HEK293 (cell line): ENCODE results near the gene PRPF38B.
"Not testable (repeated sequence)": the region's sequence is repeated elsewhere in the genome, so short reads cannot be mapped to it uniquely, and the experiment has no call there.

Source experiments
- CTCF ChIA-PET: fragments of 350-600 bp; formaldehyde crosslinking; extraction: SDS; loops from one replicate; lab custom pipeline; 2021; ENCODE audit warnings: antibody characterized with exemption; lab: Yijun Ruan, JAX
- POLR2A ChIA-PET: fragments of 300-600 bp; formaldehyde crosslinking; extraction: SDS; loops from one replicate; lab custom pipeline; 2020; ENCODE audit warnings: antibody characterized with exemption, inconsistent platforms; lab: Yijun Ruan, JAX
- H3K27ac ChIP-seq: fragments of 200-500 bp; sonication (Bioruptor generic); 2 replicates; pipeline ENCODE4 v1.5.1; 2014; ENCODE audit warnings: low read depth, low read length, control low read depth, inconsistent platforms; ENCODE audit errors: extremely low read depth
- H3K36me3 ChIP-seq, 2 experiments: fragments of 200-500 bp in 1 of 2; sonication (Bioruptor generic) in 1 of 2; 1 replicate in 1 of 2; 2 replicates in 1 of 2; pipeline ENCODE4 v1.5.1; 2014 to 2017; ENCODE audit warnings: inconsistent platforms in 2 of 2, low read length in 2 of 2; ENCODE audit not compliant: control insufficient read depth in 2 of 2, insufficient read depth in 1 of 2
- H3K4me1 ChIP-seq: fragments of 200-500 bp; sonication (Bioruptor generic); 2 replicates; pipeline ENCODE4 v1.5.1; 2014; ENCODE audit warnings: mild to moderate bottlenecking, low read length, inconsistent platforms; ENCODE audit not compliant: control insufficient read depth, insufficient read depth
- H3K4me3 ChIP-seq: 2 replicates; pipeline ENCODE4 v1.5.1; 2011; ENCODE audit warnings: low read depth, mild to moderate bottlenecking, control low read depth, low read length, moderate library complexity
- H3K9me3 ChIP-seq: fragments of 200-500 bp; sonication (Bioruptor generic); 2 replicates; pipeline ENCODE4 v1.5.1; 2014; ENCODE audit warnings: low read depth, low read length, inconsistent platforms; ENCODE audit not compliant: control insufficient read depth, insufficient read depth
- GLI4 ChIP-seq: fragments of 450-650 bp; formaldehyde crosslinking; IDR thresholded peaks from 2 replicates; pipeline ENCODE4 v1.5.1; 2016; ENCODE audit warnings: missing biosample characterization, missing genetic modification characterization
- TCF7L2 ChIP-seq: IDR thresholded peaks from 2 replicates; pipeline ENCODE4 v1.6.1; 2011; ENCODE audit warnings: low read depth, mild to moderate bottlenecking, inconsistent platforms, low read length, moderate library complexity, borderline replicate concordance
- ZBTB11 ChIP-seq: fragments of 450-650 bp; formaldehyde crosslinking; conservative IDR thresholded peaks from 2 replicates; pipeline ENCODE4 v1.5.1; 2016; ENCODE audit warnings: low read depth, missing biosample characterization, missing genetic modification characterization
- ZNF112 ChIP-seq: fragments of 450-650 bp; formaldehyde crosslinking; IDR thresholded peaks from 2 replicates; pipeline ENCODE4 v1.5.0; 2017; ENCODE audit warnings: missing biosample characterization, missing genetic modification characterization
- ZNF2 ChIP-seq: fragments of 450-650 bp; formaldehyde crosslinking; IDR thresholded peaks from 2 replicates; pipeline ENCODE4 v1.5.1; 2016; ENCODE audit warnings: missing biosample characterization, missing genetic modification characterization
- ZNF404 ChIP-seq: fragments of 450-650 bp; formaldehyde crosslinking; IDR thresholded peaks from 2 replicates; pipeline ENCODE4 v1.5.1; 2017; ENCODE audit warnings: missing biosample characterization, missing genetic modification characterization
- ZNF518A ChIP-seq: fragments of 450-650 bp; formaldehyde crosslinking; conservative IDR thresholded peaks from 2 replicates; pipeline ENCODE4 v1.5.1; 2016; ENCODE audit warnings: low read depth, missing biosample characterization, missing genetic modification characterization
- ZNF677 ChIP-seq: fragments of 450-650 bp; IDR thresholded peaks from 2 replicates; pipeline ENCODE4 v1.5.0; 2018; ENCODE audit warnings: missing biosample characterization, mild to moderate bottlenecking, missing genetic modification characterization, moderate library complexity
- ZNF707 ChIP-seq: fragments of 450-650 bp; formaldehyde crosslinking; IDR thresholded peaks from 2 replicates; pipeline ENCODE4 v1.5.1; 2016; ENCODE audit warnings: missing biosample characterization, missing genetic modification characterization
- ZNF76 ChIP-seq: fragments of 450-650 bp; formaldehyde crosslinking; IDR thresholded peaks from 2 replicates; pipeline ENCODE4; 2016; ENCODE audit warnings: low read depth, missing biosample characterization, missing genetic modification characterization, borderline replicate concordance

The PRPF38B gene

GRCh38 chr1:108701176-108701849 is 9.2 kb downstream of the PRPF38B start (continued):
- TF ChIP-seq TCF7L2 (no peak), ZNF112 (tag by site-specific recombination) (no peak), ZNF76 (tag by site-specific recombination) (no peak)
- TF ChIP-seq, all 188 proteins: peak for 0

- CTCF ChIA-PET = interaction anchor here (0.6 to 1.3 kb wide), 3 partner anchors 14 to 197 kb away, joined by 3 read pairs; no protein-coding TSS in a partner anchor
Measured at GRCh38 chr1:108702109-108702508, 10.0 kb downstream of the PRPF38B start.

GRCh38 chr1:108703939-108704338 is 11.8 kb downstream of the PRPF38B start:
- TF ChIP-seq GLI4 (no peak), ZNF518A (tag by site-specific recombination) (no peak), ZBTB11 (tag by site-specific recombination) (peak; percentile 44; the same call in 1 of the 2 replicates)
- Histone ChIP-seq H3K4me1 (no peaks in the 10 kb centered on the region), H3K9me3 (no peaks in the 10 kb centered on the region), H3K36me3 (peaks cover 24 to 34% of the 10 kb centered on the region in 2 experiments), H3K27ac (no peak overlapping the region), H3K4me3 (no peak overlapping the region)
- ChIA-PET CTCF (interaction anchor here (0.6 kb wide), 1 partner anchor 73 kb away, joined by 3 read pairs; no protein-coding TSS in a partner anchor), POLR2A (interaction anchor here (1.4 to 4.8 kb wide), 2 partner anchors 12 to 20 kb away, joined by 3 to 33 read pairs; partner anchors contain the start of gene PRPF38B)

More at GRCh38 chr1:108702109-108702508, 10.0 kb downstream of the PRPF38B start:
- POLR2A ChIA-PET = interaction anchor here (0.8 to 4.8 kb wide), 3 partner anchors 10 to 19 kb away, joined by 3 to 33 read pairs (median 3); partner anchors contain the start of gene PRPF38B
- not testable (repeated sequence) for H3K4me1 ChIP-seq, H3K9me3 ChIP-seq, H3K4me3 ChIP-seq, H3K27ac ChIP-seq
- peaks cover 42 to 52% of the 10 kb centered on the region in 2 experiments for H3K36me3 ChIP-seq

GRCh38 chr1:108704496-108704895 is 12.4 kb downstream of the PRPF38B start:
- Histone ChIP-seq H3K27ac (no peak overlapping the region), H3K4me3 (no peak overlapping the region), H3K9me3 (no peaks in the 10 kb centered on the region), H3K36me3 (peaks cover 18 to 28% of the 10 kb centered on the region in 2 experiments), H3K4me1 (no peaks in the 10 kb centered on the region)
- TF ChIP-seq ZNF707 (tag by site-specific recombination) (no peak), ZNF404 (tag by site-specific recombination) (no peak), ZNF2 (tag by site-specific recombination) (no peak), ZNF677 (no peak)
- ChIA-PET POLR2A (interaction anchor here (1.4 to 4.8 kb wide), 2 partner anchors 12 to 19 kb away, joined by 3 to 33 read pairs; partner anchors contain the start of gene PRPF38B), CTCF (no interaction called here)
